CD4-positive, alpha-beta T cell treated with Interleukin-6 for 4 hours (primary cell): ENCODE data around the gene PROM1.
A peak's percentile ranks its signal among the peaks of the same experiment; 100 is the strongest.

Experiments used
- DNase-seq: peaks from one replicate; pipeline ENCODE4 v3.0.0-alpha.2; 2020; ENCODE audit warnings: mixed read lengths

PROM1 gene

DNA sequence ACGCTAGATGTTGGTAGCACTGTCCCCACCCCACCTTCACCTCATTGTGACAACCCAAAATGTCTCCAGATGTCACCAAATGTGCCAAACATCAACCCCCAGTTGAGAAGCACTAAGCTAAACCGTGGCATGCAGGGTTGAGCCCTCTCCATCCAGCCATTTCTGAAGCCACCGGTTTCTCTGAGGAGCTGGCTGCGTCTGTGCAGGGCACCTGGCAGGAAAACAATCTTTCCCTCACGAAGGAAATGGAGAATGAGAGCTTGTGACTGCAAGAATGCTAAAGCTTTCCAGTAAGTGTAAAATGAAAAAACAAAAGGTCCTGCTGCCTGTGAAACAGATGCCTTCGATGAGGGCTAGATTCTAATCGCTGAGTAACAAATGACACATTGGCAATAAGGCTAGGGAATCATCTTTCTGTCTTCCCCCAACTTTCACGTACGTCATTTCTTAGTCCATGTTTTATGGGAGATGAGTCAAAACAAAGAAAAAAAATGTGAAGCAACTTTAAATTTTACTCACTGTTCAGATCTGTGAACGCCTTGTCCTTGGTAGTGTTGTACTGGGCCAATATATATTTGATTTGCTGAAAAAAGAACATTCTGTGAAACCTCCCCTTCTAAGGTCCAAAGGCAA lies 59.9 kb downstream of the PROM1 start:
- DNase-seq = no peak

GRCh38 chr4:16021804-16022560 lies 61.8 kb downstream of the PROM1 start:
- no peak for DNase-seq

DNA sequence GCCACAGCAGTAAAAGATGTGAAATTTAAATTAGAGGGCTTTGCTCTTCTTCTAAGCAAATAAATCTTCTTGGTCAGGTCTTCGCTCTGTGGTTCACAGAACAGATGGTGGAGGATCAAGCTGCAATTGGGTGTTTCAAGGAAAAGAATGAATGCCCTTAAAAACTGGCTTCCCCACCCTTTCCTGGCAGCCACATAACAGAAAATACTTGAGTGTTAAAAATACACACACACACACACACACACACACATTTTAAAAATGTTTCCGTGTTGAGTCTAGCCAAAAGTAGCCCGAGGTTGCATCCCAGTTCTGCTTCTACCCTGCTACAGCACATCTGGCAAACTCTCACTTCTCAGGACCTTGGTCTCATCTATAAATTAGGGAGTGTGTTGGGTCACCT lies 64.2 kb downstream of the PROM1 start:
- DNase-seq = no peak

GRCh38 chr4:16018841-16019240 lies 65.0 kb downstream of the PROM1 start:
- DNase-seq = no peak

DNA sequence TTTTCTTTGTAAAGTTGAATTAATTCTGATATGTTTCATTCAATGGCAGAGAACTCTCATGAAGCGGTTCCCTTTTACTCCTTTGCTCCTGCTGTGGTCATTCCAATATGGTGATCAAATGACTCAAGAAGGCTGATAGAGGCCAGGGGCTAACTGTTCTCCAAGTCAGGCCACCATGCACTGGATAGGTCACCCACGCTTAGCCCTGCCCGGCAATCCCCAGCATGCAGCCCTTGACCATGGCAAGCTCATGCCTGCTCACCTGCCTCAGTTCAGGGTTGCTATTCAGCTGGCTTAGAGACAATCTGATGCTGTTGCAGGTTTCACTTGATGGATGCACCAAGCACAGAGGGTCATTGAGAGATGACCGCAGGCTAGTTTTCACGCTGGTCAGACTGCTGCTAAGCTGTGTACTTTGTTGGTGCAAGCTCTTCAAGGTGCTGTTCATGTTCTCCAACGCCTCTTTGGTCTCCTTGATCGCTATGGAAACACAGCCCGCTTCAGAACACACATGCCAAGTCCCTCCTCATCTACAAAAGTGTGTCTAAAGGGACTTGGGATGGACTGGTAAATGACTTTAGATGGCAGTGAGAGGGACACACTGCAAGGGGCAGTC lies 65.7 kb downstream of the PROM1 start:
- no peak for DNase-seq

GRCh38 chr4:16016536-16016935 lies 67.3 kb downstream of the PROM1 start:
- DNase-seq = no peak

GRCh38 chr4:16011173-16011572 lies 72.7 kb downstream of the PROM1 start:
- DNase-seq = no peak

- DNase-seq = no peak
Measured at GRCh38 chr4:16009153-16009552, 74.7 kb downstream of the PROM1 start.

- DNase-seq = no peak
Measured at GRCh38 chr4:16007471-16008095, 76.2 kb downstream of the PROM1 start.

DNA sequence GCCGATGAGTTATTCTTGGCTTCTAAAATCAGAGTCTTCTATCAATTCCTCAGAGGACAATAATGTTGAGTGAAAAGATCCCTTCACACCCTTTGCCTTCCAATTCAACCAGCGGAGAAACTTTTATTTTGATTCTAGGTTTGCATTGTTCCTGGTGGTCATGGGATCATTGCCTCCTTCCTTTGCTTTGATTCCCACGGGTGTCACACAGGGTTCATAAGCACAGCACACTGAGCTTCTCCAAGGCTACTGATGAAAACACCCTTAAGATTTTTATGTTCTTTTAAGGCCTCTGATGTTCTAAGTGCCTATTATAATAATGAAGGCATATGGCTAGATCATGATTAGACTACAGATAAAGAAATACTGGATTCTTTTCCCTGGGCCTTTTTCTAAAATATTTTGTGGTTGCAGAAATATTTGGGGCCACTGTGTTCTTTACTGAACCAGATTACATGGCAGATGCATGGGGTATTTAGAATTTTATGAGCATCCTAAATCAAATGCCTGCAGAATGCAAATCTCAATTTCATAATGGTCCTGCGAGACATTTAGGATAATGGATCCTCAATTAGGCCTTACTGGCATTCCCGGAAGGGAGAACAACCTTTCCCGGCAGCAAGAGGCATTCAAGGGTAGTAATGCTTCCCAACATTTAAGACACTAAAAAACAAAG lies 76.9 kb downstream of the PROM1 start:
- DNase-seq = no peak

- no peak for DNase-seq
Measured at GRCh38 chr4:16005676-16006075, 78.1 kb downstream of the PROM1 start.

DNA sequence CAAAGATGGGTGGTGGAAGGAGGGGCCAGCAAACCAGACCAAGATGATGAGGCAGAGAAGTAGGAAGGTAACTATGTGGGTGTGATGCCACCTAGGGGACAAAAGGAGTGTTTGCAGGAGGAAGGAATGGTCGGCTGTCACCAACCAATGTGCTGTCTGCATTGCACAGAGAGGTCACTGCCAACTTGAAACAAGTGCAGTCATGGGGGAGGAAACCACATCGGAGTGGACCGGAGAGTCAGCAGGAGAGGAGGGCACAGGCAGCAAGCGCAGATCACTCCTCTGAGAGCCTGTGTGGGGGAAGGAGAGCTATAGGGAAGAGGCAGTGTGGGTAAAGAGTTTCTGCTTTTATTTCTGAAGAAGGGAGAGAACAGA lies 82.4 kb downstream of the PROM1 start:
- peak; percentile 41 for DNase-seq

- DNase-seq = no peak
Measured at GRCh38 chr4:16000708-16001483, 82.9 kb downstream of the PROM1 start.

- no peak for DNase-seq
Measured at GRCh38 chr4:15996773-15997172, 87.0 kb downstream of the PROM1 start.

GRCh38 chr4:15995826-15996225 lies 88.0 kb downstream of the PROM1 start:
- no peak for DNase-seq

DNA sequence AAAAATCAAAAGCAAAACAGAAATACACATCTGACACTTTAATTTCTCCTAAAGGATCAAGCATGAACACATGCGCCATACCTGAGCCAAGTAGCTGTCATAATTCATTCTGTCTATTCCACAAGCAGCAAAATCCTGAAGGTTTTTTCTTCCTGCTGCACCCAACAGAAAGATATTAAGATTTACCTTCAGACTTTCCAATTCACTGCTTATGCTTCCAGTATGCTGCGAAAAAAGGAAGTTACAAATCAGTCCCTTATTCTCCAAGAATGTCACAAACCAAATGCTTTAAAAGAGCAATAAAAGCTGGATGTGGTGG lies 91.7 kb downstream of the PROM1 start:
- DNase-seq = no peak

GRCh38 chr4:15990570-15991285 lies 93.1 kb downstream of the PROM1 start:
- no peak for DNase-seq

- no peak for DNase-seq
Measured at GRCh38 chr4:15989424-15989823, 94.4 kb downstream of the PROM1 start.

- no peak for DNase-seq
Measured at GRCh38 chr4:15988222-15988621, 95.6 kb downstream of the PROM1 start.

- no peak for DNase-seq
Measured at GRCh38 chr4:15986907-15987306, 96.9 kb downstream of the PROM1 start.

DNA sequence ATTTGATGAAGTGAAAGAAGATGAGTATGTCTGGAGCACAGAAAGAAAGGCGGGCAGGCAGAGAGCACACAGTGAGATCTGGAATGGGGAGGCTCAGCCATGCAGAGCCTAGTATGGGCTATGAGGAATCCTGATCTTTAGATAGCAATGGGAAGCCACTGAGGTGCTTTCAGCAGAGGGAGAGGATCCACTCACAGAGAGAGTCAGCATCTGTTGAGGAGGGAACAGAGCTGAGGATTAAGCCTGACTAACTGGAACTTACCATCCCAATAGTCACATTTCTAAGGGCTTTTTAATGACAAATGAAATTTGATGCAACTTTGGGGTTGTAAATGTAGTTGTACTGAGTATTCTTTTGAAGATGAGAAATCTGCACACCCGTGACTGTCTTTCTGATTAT lies 100.2 kb downstream of the PROM1 start:
- no peak for DNase-seq
